M059J (cell line): ENCODE measurements around the gene SLC30A10. TPM values are rescaled to one million over a fixed set of nuclear protein-coding genes. Genes with fewer than 3 reads are reported as not detected.
"Not testable (repeated sequence)": the region's sequence is repeated elsewhere in the genome, so short reads cannot be mapped to it uniquely, and the experiment has no call there.

Experiments used
- DNase-seq: peaks from one replicate; pipeline ENCODE4 v3.0.0-alpha.2; 2012; ENCODE audit warnings: low read depth
- total RNA-seq: library from RNA; depleted of rRNA; stranded (reverse); fragments of >200 nt; shearing (Covaris generic); gene quantifications from 2 replicates; pipeline ENCODE4 v1.2.3, GENCODE V29; 2014

SLC30A10 gene
- total RNA-seq, 1 experiment from 2014 or later = not detected

- DNase-seq = no peak
These were observed 930 bp downstream of the SLC30A10 start for GRCh38 chr1:219927298-219927955.

DNA sequence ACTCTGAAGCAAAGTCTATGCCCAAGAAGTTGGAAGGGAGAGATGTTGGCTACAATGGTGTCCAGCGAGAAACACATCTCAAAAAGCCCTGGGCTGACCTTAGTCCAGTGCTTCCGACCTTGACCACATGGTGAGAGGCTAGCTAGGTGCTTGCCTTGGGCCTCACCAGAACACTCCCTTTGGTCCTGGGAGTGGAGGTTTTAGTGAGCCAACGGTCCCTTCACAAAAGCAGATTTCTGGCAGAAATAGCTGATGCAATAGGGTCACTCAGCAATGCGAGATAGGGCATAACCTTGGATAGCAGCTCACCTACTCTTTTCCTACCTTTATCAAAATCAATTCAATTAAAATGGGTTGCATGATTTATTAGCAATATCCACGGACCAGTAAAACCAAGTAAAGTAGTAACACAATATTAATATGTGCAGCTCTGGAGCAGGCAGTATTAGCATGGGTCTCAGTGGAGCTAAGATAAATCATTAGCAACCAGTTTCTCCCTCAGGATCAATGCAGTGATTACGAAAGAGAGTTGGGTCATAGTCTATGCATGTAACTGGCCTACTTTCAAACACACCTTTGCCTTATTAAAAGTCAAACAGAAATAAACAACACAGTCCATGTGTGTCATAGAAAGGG is 1.9 kb downstream of the SLC30A10 start:
- no peak for DNase-seq

DNA sequence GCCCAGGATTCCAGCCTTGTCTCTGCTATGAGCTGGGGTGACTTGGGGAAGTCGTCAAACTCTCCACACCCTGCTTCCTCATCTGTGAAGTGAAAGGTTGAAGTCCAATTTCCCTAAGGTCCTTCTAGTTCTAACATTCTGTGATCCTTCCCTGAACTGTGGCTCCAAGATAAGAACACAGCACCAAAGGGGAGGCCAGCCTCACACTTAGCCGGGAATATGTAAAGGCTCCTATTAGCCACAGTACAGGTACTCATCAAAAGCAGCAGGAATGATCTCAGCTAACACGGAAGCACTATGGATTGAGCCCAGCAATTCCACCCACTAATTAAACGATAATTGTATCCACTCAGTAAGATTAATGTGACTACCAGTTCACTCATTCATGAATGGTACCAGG is 4.0 kb downstream of the SLC30A10 start:
- DNase-seq = no peak

DNA sequence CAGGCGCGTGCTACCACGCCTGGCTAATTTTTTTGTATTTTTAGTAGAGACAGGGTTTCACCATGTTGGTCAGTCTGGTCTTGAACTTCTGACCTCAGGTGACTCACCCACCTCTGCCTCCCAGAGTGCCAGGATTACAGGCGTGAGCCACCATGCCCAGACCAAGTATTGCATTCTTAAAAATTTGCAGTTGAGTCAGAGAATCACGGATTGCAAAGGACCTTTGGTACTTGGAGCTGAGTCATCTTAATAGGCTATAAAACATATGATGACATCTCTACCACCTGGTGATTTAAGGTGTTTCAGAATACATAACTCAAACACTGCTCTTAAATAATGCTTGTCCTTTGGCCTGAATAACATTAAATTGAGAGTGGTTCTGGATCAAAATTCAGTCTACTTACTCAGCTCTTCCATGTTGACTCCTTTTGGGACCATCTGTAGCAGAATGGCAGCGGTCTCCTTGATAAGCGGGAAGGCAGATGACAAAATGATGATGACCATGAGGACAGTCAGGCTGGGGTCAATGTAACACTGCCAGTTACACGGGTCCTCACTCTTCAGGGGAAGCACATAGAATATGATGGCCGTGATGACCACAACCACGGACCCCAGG is 10.4 kb downstream of the SLC30A10 start:
- DNase-seq = peak; percentile 89

GRCh38 chr1:219917281-219917680 is 11.1 kb downstream of the SLC30A10 start:
- DNase-seq = no peak

DNA sequence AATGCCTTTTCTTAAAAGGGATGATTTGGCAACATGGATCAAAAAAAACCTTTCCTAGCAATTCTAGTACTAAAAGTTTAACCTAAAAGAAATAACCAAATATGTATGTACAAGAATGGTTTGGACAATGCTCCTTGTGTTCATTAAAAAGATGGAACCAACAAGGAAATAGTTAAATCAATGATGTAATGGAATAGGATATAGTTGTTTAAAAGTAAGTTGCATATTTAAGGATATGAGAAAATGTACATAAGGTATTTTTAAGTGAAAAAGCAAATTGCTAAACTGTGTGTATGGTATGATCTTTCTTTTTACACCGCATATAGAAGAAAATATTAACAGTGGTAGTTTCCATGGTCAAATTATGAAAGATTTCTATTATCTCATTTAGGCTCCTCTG is 12.1 kb downstream of the SLC30A10 start:
- DNase-seq = no peak

GRCh38 chr1:219913005-219913770 is 15.2 kb downstream of the SLC30A10 start:
- DNase-seq = no peak

- no peak for DNase-seq
These were observed 17.6 kb downstream of the SLC30A10 start for GRCh38 chr1:219910716-219911115.

- DNase-seq = no peak
These were observed 18.9 kb downstream of the SLC30A10 start for GRCh38 chr1:219909476-219909875.

- DNase-seq = no peak
These were observed 20.2 kb downstream of the SLC30A10 start for GRCh38 chr1:219908170-219908569.

GRCh38 chr1:219907772-219908070 is 20.6 kb downstream of the SLC30A10 start:
- DNase-seq = no peak

- no peak for DNase-seq
These were observed 21.2 kb downstream of the SLC30A10 start for GRCh38 chr1:219906924-219907771.

- DNase-seq = not testable (repeated sequence)
These were observed 21.8 kb downstream of the SLC30A10 start for GRCh38 chr1:219906565-219906923.

DNA sequence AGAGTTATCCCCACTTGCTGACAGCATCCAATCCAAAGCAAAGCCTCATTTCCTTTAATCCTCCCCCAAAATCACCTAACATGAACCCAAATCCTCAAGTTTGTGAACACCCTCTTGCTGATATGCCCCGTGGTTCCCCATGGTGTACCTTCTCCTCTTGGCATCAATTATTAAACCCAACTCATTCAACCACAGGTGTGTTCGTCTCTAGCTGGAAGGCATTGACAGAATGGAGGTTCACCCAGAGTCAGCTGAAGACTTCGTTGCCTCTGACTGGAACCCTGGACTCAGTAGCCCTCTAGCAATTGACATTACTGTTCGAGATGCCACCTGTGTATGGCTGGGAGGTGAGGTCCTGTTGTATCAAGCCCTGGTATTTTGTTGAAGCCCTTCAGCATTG is 22.8 kb downstream of the SLC30A10 start:
- DNase-seq = no peak

- DNase-seq = no peak
These were observed 23.4 kb downstream of the SLC30A10 start for GRCh38 chr1:219904934-219905333.

- DNase-seq = no peak
These were observed 24.9 kb downstream of the SLC30A10 start for GRCh38 chr1:219903353-219903871.

- no peak for DNase-seq
These were observed 25.4 kb downstream of the SLC30A10 start for GRCh38 chr1:219902951-219903350.

DNA sequence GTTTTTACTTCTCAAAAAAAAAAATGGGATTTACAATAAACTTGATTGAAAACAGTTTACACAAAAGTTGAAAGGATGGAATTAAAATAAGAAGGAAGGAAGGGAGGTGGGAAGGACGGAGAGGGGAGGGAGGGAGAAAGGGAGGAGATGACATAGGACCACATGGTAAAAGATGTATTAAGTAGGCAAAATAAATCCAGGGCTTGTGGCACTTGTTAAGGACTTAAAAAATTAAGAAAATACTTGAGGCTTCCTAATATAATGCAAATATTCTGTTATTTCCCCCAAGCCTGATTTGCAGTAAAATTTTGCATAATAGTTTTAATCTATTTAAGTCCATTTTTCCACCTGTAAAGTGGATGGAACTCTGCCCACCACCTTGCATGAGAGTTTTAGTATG is 27.5 kb downstream of the SLC30A10 start:
- DNase-seq = no peak

GRCh38 chr1:219900201-219900600 is 28.2 kb downstream of the SLC30A10 start:
- DNase-seq = no peak

DNA sequence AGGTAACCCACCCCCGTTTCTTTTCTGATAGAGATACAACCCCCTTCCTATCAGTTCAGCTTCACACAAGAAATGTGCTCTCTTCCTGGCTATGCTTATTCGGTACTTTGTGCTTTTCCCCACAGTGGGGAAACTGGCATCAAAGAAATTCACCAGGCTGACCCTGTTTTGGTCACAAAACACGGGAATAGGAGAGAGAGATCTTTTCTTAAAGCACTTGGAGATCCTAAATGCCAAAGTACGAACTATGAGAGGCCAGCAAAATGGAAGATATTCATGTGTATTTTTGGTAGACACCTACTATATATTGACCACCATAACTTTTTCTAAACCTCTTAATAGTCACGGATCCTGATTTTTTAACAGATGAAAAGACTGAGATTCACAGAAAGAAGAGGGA is 30.0 kb downstream of the SLC30A10 start:
- no peak for DNase-seq

DNA sequence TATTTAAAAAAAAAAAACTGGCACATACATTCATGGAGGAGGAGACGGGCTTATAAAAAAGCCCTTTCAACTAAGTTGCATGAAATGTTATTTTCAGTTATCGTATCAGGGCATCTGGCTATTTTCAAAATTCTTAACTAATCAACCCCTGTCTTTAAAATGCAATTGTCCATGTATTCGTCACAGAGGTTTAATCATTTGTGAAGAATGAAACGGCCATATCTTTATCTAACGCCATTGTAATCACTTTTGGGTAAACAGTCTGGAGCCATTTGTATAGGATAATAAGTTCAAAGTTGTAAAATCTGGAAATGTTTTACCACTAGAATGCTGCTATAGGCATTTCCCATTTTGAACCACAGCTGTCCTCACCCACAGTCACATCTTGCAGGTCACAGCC is 30.4 kb downstream of the SLC30A10 start:
- no peak for DNase-seq

- not testable (repeated sequence) for DNase-seq
These were observed 36.1 kb downstream of the SLC30A10 start for GRCh38 chr1:219892271-219892670.
